Measurements from ENCODE around the gene PDGFRB. TPM values are rescaled to one million over a fixed set of nuclear protein-coding genes. Genes with fewer than 3 reads are reported as not detected.

Gene PDGFRB
- polyA plus RNA-seq, 3 donors = 118 to 167 (median 142) TPM

GRCh38 chr5:150182774-150183173 is 27.1 kb upstream of the PDGFRB start:
- DNase-seq (ENCODE audit: low read depth in 3 of 3, low spot score in 2 of 3) = no peak

- no peak for DNase-seq (ENCODE audit: low read depth in 3 of 3, low spot score in 2 of 3)
Observed at GRCh38 chr5:150181766-150182545, 26.3 kb upstream of the PDGFRB start.

GRCh38 chr5:150181027-150181426 is 25.4 kb upstream of the PDGFRB start:
- no peak for DNase-seq (ENCODE audit: low read depth in 3 of 3, low spot score in 2 of 3)

- DNase-seq (ENCODE audit: low read depth in 3 of 3, low spot score in 2 of 3) = no peak
Observed at GRCh38 chr5:150180241-150181026, 24.8 kb upstream of the PDGFRB start.

- DNase-seq (ENCODE audit: low read depth in 3 of 3, low spot score in 2 of 3) = no peak
Observed at GRCh38 chr5:150179019-150179620, 23.5 kb upstream of the PDGFRB start.

GRCh38 chr5:150178262-150178661 is 22.6 kb upstream of the PDGFRB start:
- DNase-seq (ENCODE audit: low read depth in 3 of 3, low spot score in 2 of 3) = no peak

GRCh38 chr5:150177721-150178120 is 22.1 kb upstream of the PDGFRB start:
- no peak for DNase-seq (ENCODE audit: low read depth in 3 of 3, low spot score in 2 of 3)

- DNase-seq (ENCODE audit: low read depth in 3 of 3, low spot score in 2 of 3) = no peak
Observed at GRCh38 chr5:150176745-150177477, 21.3 kb upstream of the PDGFRB start.

GRCh38 chr5:150175536-150175935 is 19.9 kb upstream of the PDGFRB start:
- no peak for DNase-seq (ENCODE audit: low read depth in 3 of 3, low spot score in 2 of 3)

GRCh38 chr5:150175076-150175475 is 19.4 kb upstream of the PDGFRB start:
- DNase-seq (ENCODE audit: low read depth in 3 of 3, low spot score in 2 of 3) = no peak

GRCh38 chr5:150174285-150174684 is 18.6 kb upstream of the PDGFRB start:
- no peak for DNase-seq (ENCODE audit: low read depth in 3 of 3, low spot score in 2 of 3)

GRCh38 chr5:150173161-150173560 is 17.5 kb upstream of the PDGFRB start:
- DNase-seq (ENCODE audit: low read depth in 3 of 3, low spot score in 2 of 3) = no peak

GRCh38 chr5:150172556-150172955 is 16.9 kb upstream of the PDGFRB start:
- no peak for DNase-seq (ENCODE audit: low read depth in 3 of 3, low spot score in 2 of 3)

- DNase-seq (ENCODE audit: low read depth in 3 of 3, low spot score in 2 of 3) = no peak
Observed at GRCh38 chr5:150172145-150172544, 16.5 kb upstream of the PDGFRB start.

- DNase-seq (ENCODE audit: low read depth in 3 of 3, low spot score in 2 of 3) = no peak
Observed at GRCh38 chr5:150168864-150169263, 13.2 kb upstream of the PDGFRB start.

- DNase-seq (ENCODE audit: low read depth in 3 of 3, low spot score in 2 of 3) = no peak
Observed at GRCh38 chr5:150167908-150168307, 12.3 kb upstream of the PDGFRB start.

- DNase-seq (ENCODE audit: low read depth in 3 of 3, low spot score in 2 of 3) = no peak
Observed at GRCh38 chr5:150167512-150167850, 11.8 kb upstream of the PDGFRB start.

GRCh38 chr5:150166650-150167511 is 11.2 kb upstream of the PDGFRB start, which contains the start of gene CDX1:
Gene CDX1 (plus strand): TSS chr5:150166778. CDS start chr5:150166877, 99 bp downstream.
- DNase-seq (ENCODE audit: low read depth in 3 of 3, low spot score in 2 of 3) = no peak

- no peak for DNase-seq (ENCODE audit: low read depth in 3 of 3, low spot score in 2 of 3)
Observed at GRCh38 chr5:150166037-150166649, 10.5 kb upstream of the PDGFRB start.
